GM19023 (cell line): ENCODE data around the gene PKP4.
"Not testable (repeated sequence)": the region's sequence is repeated elsewhere in the genome, so short reads cannot be mapped to it uniquely, and the experiment has no call there.

Experiments
- ATAC-seq: cut with Tn5 transposase; IDR thresholded peaks from one replicate; pipeline ENCODE4 v1.9.1; 2021; ENCODE audit warnings: mild to moderate bottlenecking, moderate library complexity; ENCODE audit not compliant: unreplicated experiment

The PKP4 gene

GRCh38 chr2:158704724-158705465 is 248.1 kb downstream of the PKP4 start:
- not testable (repeated sequence) for ATAC-seq

- no peak for ATAC-seq
Measured at GRCh38 chr2:158712791-158713522, 256.2 kb downstream of the PKP4 start.

GRCh38 chr2:158713523-158714138 is 256.9 kb downstream of the PKP4 start:
- ATAC-seq, result no peak

GRCh38 chr2:158714420-158714819 is 257.7 kb downstream of the PKP4 start:
- ATAC-seq, result no peak

- no peak for ATAC-seq
Measured at GRCh38 chr2:158715357-158715756, 258.6 kb downstream of the PKP4 start.

GRCh38 chr2:158716121-158716791 is 259.5 kb downstream of the PKP4 start:
- ATAC-seq, result no peak

GRCh38 chr2:158716921-158717320 is 260.2 kb downstream of the PKP4 start:
- no peak for ATAC-seq

- no peak for ATAC-seq
Measured at GRCh38 chr2:158717366-158718195, 260.8 kb downstream of the PKP4 start.

- ATAC-seq, result no peak
Measured at GRCh38 chr2:158718196-158718585, 261.4 kb downstream of the PKP4 start.

GRCh38 chr2:158718851-158719250 is 262.1 kb downstream of the PKP4 start:
- no peak for ATAC-seq

GRCh38 chr2:158719403-158719802 is 262.7 kb downstream of the PKP4 start:
- no peak for ATAC-seq

GRCh38 chr2:158722266-158723105 is 265.7 kb downstream of the PKP4 start:
- ATAC-seq, result no peak

- ATAC-seq, result no peak
Measured at GRCh38 chr2:158723181-158723838, 266.6 kb downstream of the PKP4 start.

GRCh38 chr2:158723921-158724802 is 267.4 kb downstream of the PKP4 start:
- no peak for ATAC-seq

- no peak for ATAC-seq
Measured at GRCh38 chr2:158724803-158725381, 268.1 kb downstream of the PKP4 start.

- ATAC-seq, result no peak
Measured at GRCh38 chr2:158725441-158725891, 268.7 kb downstream of the PKP4 start.

- no peak for ATAC-seq
Measured at GRCh38 chr2:158726911-158727592, 270.3 kb downstream of the PKP4 start.
